GM03348 (cell line): ENCODE results near the gene PNPO.
A peak's percentile ranks its signal among the peaks of the same experiment; 100 is the strongest.
"Not testable (repeated sequence)": the region's sequence is repeated elsewhere in the genome, so short reads cannot be mapped to it uniquely, and the experiment has no call there.

ENCODE experiments used
- DNase-seq: peaks from one replicate; pipeline ENCODE4 v3.0.0; 2012; ENCODE audit warnings: low spot score

PNPO gene

DNA sequence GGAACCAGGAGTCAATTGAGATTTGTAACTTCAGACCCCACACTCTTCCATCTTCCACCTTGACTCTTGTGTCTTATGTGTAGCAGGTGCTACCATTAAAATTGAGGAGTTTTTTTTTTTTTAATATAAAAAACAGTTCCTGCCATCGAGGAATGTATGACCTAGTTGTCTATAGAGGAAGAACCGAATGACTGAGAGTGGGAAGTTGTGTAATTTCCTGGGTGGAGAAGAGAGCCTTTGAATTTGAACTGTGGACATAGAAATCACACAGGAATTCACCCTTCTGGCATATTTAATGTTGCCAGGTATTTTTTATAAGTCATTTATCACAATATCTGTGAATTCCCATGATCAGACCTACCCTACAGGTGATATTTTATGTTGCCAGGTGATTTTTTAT is 23.4 kb upstream of the PNPO start:
- no peak for DNase-seq

DNA sequence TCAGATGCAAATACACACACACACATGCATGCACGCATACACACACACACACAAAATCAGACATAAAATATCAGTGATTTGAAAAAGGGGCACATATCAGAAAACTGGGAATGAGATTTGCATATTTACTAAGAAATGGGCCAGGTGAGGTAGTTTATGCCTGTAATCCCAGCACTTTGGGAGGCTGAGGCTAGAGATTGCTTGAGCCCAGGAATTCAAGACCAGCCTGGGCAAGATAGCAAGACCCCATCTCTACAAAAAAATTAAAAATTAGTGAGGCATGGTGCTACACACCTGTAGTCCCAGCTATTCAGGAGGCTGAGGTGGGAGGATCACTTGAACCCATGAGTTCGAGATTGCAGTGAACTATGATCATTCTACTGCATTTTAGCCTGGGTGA is 22.4 kb upstream of the PNPO start:
- DNase-seq: no peak

DNA sequence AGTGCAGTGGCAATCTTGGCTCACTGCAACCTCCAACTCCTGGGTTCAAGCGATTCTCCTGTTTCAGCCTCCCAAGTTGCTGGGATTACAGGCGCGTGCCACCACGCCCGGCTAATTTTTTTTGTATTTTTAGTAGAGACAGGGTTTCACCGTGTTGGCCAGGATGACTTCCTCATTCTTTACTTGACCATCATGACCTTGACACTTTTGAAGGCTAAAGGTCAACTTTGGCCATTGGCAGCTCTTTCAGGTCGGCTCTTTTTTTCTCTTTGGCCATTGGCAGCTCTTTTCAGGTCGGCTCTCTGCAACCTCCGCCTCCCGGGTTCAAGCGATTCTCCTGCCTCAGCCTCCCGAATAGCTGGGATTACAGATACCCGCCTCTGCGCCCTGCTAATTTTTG is 21.5 kb upstream of the PNPO start:
- DNase-seq: not testable (repeated sequence)

DNA sequence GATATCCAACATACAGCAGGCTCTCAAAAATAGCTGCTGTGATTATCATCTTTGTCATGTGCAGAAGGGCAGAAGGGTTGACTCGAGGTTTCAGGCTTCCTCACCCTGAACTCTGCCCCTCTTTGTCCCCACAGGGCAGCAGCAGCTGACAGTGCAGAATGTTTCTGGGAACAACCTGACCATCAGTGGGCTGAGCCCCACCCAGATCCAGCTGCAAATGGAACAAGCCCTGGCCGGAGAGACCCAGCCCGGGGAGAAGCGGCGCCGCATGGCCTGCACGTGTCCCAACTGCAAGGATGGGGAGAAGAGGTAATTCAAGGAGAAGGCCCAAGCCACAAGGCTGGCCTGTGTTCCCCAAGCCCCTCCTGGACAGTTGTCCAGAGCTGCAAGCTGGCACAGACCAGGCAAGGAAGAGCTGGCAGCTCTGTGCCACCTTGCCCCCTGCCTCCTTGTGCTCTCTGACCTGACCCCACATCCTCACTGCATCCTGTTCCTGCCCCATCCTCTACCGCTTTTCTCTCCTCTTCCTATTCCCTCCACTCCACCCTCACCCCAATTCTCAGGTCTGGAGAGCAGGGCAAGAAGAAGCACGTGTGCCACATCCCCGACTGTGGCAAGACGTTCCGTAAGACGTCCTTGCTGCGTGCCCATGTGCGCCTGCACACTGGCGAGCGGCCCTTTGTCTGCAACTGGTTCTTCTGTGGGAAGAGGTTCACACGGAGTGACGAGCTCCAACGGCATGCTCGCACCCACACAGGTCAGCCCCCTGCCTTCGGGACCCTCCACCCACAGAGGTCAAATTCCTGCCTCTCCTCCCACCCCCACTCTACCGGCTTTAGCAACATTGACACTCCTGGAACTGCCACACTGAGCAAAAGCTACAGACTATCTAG is 16.3 kb upstream of the PNPO start:
- no peak for DNase-seq

DNA sequence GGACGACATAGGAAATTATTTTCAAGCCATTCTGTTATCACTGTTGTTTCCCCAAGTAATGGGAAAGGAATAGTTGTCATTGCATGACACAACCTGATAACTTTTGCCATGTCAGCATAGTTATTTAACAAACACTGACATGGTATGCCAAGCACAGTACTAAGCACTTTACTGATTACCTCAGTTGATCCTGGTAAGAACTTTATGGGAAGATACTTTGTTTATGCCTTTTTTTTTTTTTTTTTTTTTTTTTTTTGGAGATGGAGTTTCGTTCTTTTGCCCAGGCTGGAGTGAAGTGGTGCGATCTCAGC is 15.7 kb upstream of the PNPO start:
- DNase-seq: no peak

DNA sequence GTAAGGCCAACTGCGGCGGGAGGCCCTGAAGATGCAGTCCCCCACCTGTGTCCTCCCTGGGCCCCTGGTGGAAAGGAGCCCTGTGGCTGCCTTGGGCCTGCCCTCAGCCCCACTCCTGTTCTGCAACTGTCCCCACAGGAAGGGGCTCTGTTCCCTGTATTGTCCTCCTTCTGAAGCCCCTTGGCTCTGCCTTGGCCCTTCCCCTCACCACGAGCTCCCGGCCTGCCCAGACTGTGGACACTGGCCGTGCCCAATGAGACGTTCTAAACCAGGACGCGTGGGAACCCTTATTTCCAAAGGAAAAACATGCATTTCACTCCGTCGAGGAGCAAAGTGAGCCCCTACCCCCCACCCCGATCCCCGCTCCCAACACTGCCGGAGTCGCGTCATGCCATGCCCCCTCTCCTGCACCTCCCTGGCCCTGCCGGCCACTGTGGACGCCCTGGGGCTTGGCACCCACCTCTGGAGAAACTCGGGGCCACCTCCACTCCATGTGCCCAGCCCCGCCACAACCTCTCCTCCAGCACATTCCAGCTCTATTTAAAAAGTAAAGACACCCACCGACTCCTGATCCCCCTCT is 13.5 kb upstream of the PNPO start:
- no peak for DNase-seq

DNA sequence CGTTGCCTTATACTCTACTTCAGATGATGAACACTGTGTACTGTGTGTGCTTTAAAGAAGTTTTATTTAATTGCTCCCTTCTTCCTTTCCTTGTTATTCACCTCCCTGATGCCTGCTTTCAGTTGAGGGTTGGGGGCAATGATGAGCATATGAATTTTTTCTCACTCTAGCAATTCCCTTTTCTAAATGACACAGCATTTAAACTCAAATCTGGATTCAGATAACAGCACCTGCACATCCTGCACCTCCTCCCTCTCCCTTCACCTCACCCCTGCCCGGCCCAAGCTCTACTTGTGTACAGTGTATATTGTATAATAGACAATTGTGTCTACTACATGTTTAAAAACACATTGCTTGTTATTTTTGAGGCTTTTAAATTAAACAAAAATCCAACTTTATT is 13.0 kb upstream of the PNPO start:
- DNase-seq: no peak

DNA sequence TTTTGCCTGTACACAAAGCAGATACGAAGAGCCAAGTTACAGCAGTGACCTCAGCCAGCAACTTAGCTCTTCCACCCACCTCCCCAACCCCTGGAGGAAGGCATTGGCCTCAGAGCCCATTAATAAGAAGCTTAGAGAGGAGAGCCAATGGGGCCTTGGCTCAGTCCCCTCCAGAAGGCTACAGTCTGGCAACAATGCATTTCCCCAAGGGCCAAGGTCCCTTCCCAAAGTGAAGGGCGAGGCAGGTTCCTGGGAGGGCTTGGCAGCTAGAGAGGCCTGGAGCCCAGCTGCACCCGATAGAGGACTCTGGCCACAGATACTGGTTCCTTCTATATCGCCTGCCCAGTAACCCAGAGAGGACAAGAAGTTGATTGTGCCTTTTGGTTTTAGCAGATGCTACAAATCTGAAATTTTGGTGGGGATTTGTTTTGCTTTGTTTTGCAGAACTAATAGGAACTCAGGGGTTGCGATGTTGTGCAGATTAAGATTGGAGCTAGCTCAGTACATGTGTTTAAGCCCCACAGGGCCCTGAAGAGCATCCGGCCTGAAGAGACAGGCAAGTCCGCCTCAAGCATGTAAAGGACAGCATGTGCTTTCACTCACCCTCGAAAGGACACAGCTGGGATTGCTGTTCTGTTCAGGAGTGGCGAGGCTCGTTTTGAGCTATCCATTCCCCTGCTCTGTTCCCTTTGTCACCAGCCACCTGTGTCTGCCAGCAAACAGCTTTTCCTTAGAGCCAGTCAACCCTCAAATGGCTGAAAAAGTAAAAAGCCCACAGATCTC is 12.0 kb upstream of the PNPO start:
- DNase-seq: no peak

DNA sequence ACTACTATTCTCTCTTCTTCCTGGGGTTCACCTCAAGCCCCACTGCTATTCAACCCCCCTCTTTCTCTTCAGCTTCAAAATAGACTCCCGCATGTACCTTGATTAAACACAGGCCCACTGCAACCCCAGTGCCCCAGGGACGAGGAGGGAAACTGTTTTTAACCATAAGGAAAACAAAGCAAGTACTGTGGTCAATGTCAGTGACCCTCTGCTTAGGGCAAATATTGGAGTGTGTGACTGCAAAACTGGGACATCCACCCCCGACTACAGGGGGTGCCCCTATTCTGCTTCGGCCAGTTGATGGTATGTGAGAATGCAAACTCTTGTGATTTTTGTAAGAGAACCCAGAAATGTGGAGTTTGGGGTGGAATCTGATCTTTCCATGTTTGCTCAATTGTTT is 9.5 kb upstream of the PNPO start:
- no peak for DNase-seq

DNA sequence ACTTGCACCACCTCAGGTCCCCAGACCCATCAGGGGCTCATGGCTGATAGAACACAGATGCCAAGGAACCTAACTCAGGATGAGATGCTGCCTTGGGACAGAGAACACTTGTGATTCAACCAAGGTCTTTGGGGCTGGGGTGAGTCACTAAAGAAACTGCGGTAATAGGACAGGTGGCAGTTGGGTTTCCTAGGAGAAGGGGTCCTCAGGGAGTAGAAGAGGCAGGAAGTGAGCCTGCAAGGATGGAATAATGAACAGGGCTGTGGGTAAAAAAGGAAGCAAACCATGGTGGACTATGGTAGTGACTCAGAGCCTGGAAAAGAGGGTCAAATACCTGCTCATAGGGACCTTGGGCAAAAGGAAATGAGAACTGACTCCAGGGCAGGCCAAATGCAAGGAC is 6.5 kb upstream of the PNPO start:
- DNase-seq: no peak

DNA sequence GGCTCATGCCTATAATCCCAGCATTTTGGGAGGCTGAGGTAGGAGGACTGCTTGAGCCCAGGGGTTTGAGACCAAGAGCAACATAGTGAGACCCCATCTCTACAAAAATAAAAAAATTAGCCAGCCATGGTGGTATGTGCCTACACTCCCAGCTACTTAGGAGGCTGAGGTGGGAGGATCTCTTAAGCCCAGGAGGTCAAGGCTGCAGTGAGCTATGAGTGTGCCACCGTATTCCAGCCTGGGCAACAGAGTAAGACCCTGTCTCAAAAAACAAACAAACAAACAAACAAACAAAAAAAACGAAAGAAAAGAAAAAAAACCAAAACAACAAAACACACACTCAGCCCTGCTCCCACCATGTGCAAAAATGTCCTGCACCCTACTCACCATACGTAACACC is 5.9 kb upstream of the PNPO start:
- not testable (repeated sequence) for DNase-seq

DNA sequence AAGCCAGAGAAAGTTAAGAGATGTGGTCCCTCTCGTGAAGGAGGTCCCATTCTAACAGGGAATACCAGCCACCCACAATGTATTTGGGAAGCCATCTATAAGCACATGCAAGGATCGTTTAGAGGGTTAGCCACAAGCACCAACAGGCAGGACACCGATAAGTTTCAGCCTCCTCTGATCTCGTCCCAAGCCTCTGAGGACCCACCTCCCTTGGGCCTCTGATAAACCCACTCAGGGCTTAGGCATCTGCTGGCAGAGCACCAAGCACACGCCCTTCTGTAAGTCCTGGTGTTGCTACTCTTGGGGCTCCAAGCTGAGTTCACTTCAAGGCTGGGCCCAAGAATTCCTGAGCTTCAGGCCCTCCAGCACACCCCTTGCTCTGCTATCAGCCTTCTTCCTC is 5.4 kb upstream of the PNPO start:
- DNase-seq: peak; percentile 45

DNA sequence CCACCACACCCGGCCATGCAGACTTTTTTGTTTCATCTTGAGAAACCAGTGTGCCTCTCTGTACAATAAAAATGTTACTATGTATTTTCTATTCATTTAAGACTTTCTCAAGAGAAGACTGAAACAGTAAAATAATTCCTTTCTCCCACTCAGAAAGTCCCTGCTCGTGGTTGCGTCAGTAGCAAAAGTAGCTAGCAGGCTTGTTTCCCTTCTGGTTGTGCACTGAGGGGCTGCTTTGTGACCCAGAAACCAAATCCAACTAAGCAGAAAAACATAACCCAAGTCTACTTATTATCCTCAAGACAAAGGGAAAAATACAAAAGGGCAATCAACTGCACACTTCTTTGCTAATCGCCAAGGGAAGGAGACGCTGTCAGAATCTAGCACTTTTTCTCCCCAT is 3.4 kb upstream of the PNPO start:
- DNase-seq: no peak

DNA sequence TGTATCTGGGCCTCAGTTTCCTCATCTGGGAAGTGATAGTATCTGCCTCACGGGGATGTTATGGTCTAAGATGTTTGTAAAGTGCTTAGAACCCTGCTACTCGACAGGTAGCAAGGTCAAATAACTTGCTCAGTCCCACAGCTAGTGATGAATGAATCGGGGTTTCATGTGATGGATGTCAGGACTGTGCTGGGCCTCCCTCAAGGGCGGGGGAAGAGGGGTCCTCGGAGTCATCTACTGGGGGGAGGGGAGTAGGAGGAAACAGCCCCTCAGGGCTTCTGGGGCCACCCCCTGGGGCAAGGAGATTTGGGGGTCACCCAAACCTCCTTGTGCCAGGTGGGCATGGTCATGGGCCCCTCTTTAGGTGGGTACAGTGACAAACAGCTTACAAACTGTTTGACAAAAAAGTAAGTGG is 732 bp downstream of the PNPO start:
- DNase-seq: no peak

DNA sequence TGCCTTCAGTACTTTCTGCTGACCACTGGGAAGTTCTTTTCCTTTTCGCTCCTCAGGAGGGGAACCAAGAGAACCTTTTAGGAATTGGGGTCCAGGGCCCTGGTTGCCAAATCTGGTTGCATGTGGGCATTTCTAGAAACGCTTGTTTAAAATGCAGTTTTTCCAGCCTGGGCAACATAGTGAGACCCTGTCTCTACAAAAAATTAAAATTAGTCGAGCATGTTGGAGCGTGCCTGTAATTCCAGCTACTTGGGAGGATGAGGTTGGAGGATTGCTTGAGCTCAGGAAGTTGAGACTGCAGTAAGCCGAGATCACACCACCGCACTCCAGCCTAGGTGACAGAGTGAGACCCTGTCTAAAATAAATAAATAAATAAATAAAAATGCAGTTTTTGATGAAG is 1.2 kb downstream of the PNPO start:
- DNase-seq: no peak

DNA sequence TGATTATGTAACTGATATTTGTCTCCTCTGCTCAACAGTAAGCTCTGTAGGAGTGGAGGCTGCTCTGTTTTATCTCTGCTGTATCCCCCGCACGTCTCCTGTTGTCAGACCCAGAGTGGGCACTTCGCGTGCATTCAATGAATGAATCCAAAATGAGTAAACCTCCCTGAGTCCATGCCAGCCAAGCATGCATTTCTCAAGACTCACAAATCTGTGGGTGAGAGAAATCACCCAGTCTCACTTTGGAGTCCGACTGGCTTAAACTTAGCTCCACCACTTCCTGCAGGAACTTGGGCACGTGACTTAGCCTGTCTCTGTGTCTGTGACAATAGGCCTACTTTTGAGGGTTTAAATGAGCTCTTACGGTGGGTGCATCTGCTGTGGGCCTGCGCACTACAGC is 3.7 kb downstream of the PNPO start:
- no peak for DNase-seq

DNA sequence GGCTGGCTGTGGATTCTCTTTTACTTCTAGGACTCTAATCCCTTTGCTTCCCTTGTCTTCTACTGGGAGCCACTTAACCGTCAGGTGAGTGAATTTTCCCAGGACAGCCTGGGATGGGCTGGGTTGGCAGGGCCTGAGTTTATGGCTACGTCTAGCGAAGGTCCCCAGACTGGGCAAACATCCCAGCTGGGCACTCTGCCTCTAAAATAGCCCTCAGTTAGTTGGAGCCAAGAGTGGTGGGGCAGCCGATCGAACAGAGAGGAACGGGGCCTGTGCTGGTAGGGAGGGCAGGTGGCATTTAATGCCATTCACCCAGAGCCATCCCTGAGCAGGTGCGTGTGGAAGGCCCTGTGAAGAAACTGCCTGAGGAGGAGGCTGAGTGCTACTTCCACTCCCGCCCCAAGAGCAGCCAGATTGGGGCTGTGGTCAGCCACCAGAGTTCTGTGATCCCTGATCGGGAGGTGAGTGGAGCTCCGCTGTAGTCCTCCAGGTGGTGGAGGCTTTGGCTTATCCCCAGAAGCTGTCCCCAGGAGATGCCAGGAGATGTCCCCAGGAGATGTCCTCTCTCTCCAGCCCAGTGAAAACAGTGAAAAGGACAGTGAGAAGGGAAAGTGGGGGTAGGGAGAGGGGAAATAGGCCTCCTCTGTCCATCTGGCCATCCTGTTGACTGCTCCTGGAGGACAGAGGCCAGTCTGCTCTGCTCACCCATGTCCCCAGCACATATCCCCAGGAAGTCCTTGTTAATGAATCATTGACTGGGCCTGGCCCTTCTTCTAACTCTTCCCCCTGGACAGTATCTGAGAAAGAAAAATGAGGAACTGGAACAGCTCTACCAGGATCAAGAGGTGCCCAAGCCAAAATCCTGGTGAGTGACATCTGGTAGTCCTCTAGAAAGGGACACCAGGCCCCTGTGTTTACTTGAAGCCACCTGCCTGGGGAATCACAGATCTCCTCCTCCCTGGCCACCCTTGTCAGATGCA is 4.4 kb downstream of the PNPO start:
- no peak for DNase-seq

DNA sequence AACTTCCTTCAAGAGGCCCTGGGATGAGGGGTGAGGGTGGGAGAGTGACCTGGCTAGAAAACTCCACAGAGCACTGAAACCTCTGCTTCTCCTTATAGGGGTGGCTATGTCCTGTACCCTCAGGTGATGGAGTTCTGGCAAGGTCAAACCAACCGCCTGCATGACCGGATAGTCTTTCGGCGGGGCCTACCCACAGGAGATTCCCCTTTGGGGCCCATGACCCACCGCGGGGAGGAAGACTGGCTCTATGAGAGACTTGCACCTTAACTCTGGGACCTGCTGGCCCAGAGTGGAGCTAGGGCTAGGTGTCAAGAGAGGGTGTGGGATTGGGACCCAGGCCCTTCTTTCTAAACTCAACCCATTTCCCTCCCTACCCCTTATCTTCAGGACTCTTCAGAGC is 5.1 kb downstream of the PNPO start:
- DNase-seq: no peak

DNA sequence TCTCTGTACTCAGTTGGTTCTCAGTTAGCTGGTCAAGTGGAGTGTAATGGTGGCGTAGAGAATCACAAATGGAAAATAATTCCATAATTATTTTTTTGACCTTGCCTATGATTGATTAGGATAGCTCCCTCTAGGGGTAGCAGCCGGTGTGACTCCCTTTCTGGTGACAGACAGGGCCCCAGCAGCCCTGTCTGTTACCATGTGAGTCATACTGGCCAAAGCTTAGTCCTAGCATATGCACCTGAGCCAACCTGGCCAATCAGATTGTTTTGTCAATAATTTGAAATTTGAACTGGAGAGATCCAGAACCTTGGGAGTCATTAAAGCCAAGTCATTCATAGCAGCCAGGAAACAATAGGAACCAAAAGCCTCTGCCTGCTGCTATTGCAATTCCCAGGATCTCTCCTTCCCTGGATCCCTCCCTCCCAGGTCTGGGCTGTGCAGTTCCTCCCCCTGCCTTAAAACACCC is 5.6 kb downstream of the PNPO start:
- DNase-seq: peak; percentile 87

DNA sequence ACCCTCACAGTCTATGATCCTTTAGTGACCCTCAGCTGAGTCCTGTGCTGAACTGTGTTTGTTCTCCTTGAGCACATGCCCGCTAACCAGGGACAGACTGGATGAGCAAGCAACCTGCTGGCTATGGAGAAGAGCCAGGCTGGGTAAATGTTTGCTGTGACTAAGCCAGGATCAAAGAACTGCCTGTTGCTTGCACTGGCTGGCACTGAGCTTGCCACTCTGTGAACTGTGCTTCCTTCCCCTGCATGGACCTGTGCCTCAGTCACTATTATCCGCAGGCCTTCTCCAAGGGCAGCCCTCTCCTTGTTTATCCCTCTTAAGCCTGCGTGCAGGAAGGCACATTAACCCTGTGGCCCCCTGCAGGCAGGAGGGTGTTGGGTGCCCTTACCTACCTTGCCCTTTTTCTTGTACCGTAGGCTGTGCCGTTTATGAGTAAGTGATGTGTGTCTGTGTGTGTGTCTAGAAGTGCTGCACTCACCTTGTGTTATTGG is 7.4 kb downstream of the PNPO start:
- no peak for DNase-seq

DNA sequence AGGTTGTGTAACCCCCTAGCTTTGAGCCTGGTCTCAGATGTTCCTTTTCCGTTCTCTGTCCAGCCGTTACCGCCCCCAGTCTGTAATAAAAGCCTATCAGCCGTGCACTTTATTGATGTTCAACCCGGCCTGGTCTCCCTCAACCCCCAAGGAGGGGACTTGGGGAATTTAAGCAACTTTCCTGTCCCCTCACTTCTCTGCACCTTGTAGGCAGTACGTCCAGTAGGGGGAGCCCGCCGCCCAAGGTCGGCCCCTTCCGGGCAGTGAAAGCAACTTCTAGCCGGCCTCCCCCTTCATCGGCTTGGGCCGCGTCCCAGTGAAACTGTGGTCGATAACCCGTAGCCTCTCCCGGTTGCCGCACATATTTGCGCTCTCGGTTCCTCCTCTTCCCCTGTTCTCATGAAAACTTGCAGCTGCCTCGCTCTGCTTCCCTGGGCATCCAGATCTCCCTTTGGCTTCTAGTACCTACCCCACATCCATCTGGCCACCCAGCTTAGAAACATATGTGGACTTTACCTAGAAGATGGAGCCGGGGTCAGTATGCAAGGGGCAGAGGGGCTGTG is 7.9 kb downstream of the PNPO start:
- peak; percentile 92 for DNase-seq
